NCI-H510A (cell line): ENCODE results near the gene NBPF20.
"Not testable (repeated sequence)": the region's sequence is repeated elsewhere in the genome, so short reads cannot be mapped to it uniquely, and the experiment has no call there.

Experiments
- DNase-seq: peaks from one replicate; lab custom pipeline; 2025; lab: John Stamatoyannopoulos, UW

NBPF20 gene

GRCh38 chr1:145424612-145425435, 579 bp downstream of the NBPF20 start:
- DNase-seq = not testable (repeated sequence)

GRCh38 chr1:145415149-145415548, 10.3 kb downstream of the NBPF20 start:
- not testable (repeated sequence) for DNase-seq

GRCh38 chr1:145407266-145407665, 18.1 kb downstream of the NBPF20 start:
- DNase-seq = not testable (repeated sequence)

- not testable (repeated sequence) for DNase-seq
Observed at GRCh38 chr1:145404949-145405348, 20.5 kb downstream of the NBPF20 start.

- not testable (repeated sequence) for DNase-seq
Observed at GRCh38 chr1:145400701-145401100, 24.7 kb downstream of the NBPF20 start.
